AG09309 (cell line): Measurements from ENCODE around the gene IGSF9B.

Experiments
- DNase-seq: peaks from one replicate; pipeline ENCODE4 v3.0.0-alpha.2; 2010; ENCODE audit warnings: low read depth
- H3K4me3 ChIP-seq: 2 replicates; pipeline ENCODE4 v1.5.1; 2011; ENCODE audit warnings: mild to moderate bottlenecking, low read depth, low read length, moderate library complexity; ENCODE audit not compliant: control insufficient read depth
- TF ChIP-seq, protein P1 (sequence below): IDR thresholded peaks from 2 replicates; pipeline ENCODE4 v1.5.1; 2011; ENCODE audit warnings: mild to moderate bottlenecking, low read depth, low read length, inconsistent platforms; ENCODE audit not compliant: insufficient read depth, control insufficient read depth; ENCODE audit errors: missing control alignments

Gene IGSF9B

GRCh38 chr11:133886029-133886428 lies 70.7 kb downstream of the IGSF9B start:
- TF ChIP-seq, protein P1, sequence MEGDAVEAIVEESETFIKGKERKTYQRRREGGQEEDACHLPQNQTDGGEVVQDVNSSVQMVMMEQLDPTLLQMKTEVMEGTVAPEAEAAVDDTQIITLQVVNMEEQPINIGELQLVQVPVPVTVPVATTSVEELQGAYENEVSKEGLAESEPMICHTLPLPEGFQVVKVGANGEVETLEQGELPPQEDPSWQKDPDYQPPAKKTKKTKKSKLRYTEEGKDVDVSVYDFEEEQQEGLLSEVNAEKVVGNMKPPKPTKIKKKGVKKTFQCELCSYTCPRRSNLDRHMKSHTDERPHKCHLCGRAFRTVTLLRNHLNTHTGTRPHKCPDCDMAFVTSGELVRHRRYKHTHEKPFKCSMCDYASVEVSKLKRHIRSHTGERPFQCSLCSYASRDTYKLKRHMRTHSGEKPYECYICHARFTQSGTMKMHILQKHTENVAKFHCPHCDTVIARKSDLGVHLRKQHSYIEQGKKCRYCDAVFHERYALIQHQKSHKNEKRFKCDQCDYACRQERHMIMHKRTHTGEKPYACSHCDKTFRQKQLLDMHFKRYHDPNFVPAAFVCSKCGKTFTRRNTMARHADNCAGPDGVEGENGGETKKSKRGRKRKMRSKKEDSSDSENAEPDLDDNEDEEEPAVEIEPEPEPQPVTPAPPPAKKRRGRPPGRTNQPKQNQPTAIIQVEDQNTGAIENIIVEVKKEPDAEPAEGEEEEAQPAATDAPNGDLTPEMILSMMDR, result no peak
- no peak overlapping the region for H3K4me3 ChIP-seq
- no peak for DNase-seq

- no peak overlapping the region for H3K4me3 ChIP-seq
- no peak for DNase-seq
- TF ChIP-seq, protein P1, result no peak
Measured at GRCh38 chr11:133872160-133872559, 84.6 kb downstream of the IGSF9B start.

- DNase-seq, result no peak
- TF ChIP-seq, protein P1, result no peak
Measured at GRCh38 chr11:133867456-133867855, 89.3 kb downstream of the IGSF9B start.

DNA sequence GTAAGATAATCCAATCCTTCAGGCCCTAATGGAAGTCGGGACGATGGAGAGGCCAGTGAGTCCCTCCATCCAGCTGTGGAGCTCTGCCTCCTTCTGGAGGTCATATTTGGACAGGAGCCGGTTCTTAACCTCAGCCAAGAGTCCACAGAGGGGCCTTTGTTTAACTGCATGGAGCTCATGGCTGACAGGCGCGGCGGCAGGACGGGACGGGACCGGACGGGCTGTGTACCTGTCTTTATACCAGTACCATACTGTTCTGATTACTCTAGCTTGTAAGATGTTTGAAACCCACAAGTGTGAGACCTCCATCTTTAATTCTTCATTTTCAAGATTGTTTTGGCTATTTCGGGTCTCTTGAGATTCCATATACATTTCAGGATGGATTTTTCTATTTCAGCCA lies 91.3 kb downstream of the IGSF9B start:
- no peak overlapping the region for H3K4me3 ChIP-seq
- TF ChIP-seq, protein P1, result no peak
- DNase-seq, result no peak

More at GRCh38 chr11:133867456-133867855, 89.3 kb downstream of the IGSF9B start:
- H3K4me3 ChIP-seq, result no peak overlapping the region

DNA sequence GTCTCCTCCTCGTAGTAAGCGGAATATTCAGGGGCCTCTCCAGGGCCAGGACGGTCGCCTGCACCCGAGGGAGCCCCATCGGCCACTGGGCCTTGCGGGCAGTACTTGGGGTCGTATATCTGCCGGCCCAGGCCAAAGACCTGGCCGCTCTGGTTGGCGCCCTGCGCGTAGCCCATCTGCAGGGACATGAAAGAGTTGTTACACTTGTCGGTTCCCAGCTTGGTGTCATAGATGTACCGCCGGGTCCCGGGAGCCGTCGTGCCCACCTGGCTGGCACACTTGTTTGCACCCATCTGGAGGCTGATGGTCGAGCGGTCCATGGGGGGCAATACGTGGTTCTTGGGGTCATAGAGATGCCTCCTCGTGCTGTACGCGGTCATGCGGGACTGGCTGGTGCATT lies 92.0 kb downstream of the IGSF9B start:
- DNase-seq, result no peak
- H3K4me3 ChIP-seq, result no peak overlapping the region
- TF ChIP-seq, protein P1, result no peak

GRCh38 chr11:133860151-133860550 lies 96.6 kb downstream of the IGSF9B start:
- no peak overlapping the region for H3K4me3 ChIP-seq
- TF ChIP-seq, protein P1, result no peak
- no peak for DNase-seq
